Measurements from ENCODE around the gene FAH. TPM values are rescaled to one million over a fixed set of nuclear protein-coding genes. Genes with fewer than 3 reads are reported as not detected.

The FAH gene
- total and polyA plus RNA-seq, 10 of the 15 experiments (the other 5 are each of a cell fraction or from before 2014, with no cell fraction given): 36.3 to 121 (median 62.0) TPM

GRCh38 chr15:80141916-80142598 lies 10.7 kb upstream of the FAH start (continued):
- no peak for TF ChIP-seq SPI1 (IDR thresholded peaks at IDR 0.05; ENCODE audit: borderline replicate concordance, insufficient read depth, low read depth, low read length)
- no peak for TF ChIP-seq PML (IDR thresholded peaks at IDR 0.05; ENCODE audit: low read length)
- no peak for TF ChIP-seq BMI1 (IDR thresholded peaks at IDR 0.05; ENCODE audit: borderline replicate concordance)

GRCh38 chr15:80142646-80143045 lies 10.2 kb upstream of the FAH start:
- Histone ChIP-seq H3K9me3 (replicated peaks; ENCODE audit: control insufficient read depth, insufficient read depth, low read length) (no peaks in the 10 kb centered on the region), H4K20me1 (ENCODE audit: control insufficient read depth, insufficient read depth) (no peaks in the 10 kb centered on the region), H3K27ac (ENCODE audit: control insufficient read depth, insufficient read depth) (no peak overlapping the region), H3K4me2 (ENCODE audit: control insufficient read depth, insufficient read depth) (no peak overlapping the region), H3K4me3 (no peak overlapping the region), H2AFZ (ENCODE audit: control insufficient read depth, low read depth, low read length) (no peak overlapping the region), H3K36me3 (ENCODE audit: control insufficient read depth in 2 of 2, insufficient read depth in 2 of 2, low read length in 1 of 2) (no peaks in the 10 kb centered on the region), H3K79me2 (ENCODE audit: control insufficient read depth, insufficient read depth, low read length) (no peaks in the 10 kb centered on the region), H3K4me1 (ENCODE audit: control insufficient read depth, insufficient read depth, low read length) (no peaks in the 10 kb centered on the region), H3K27me3 (replicated peaks in 1 of 2; ENCODE audit: control insufficient read depth in 2 of 2, insufficient read depth in 2 of 2, low read length in 1 of 2) (no peaks in the 10 kb centered on the region), H3K9ac (ENCODE audit: control insufficient read depth, insufficient read depth, low read length) (no peak overlapping the region)
- CTCF ChIA-PET: interaction anchor here (0.6 kb wide), 1 partner anchor 335 kb away, joined by 3 read pairs; no protein-coding TSS in a partner anchor
- SMC1A ChIA-PET (ENCODE audit: uncharacterized antibody, unreplicated experiment): interaction anchor here (2.2 kb wide), 1 partner anchor 12 kb away, joined by 5 read pairs; no protein-coding TSS in a partner anchor
- intact Hi-C loops (cut with micrococcal nuclease; ENCODE audit: unreplicated experiment): no loop called here
- POLR2A ChIA-PET: no interaction called here
- FAIRE-seq (no peak), DNase-seq (ENCODE audit: low read depth, low spot score) (no peak), ATAC-seq (no peak)
- 89% methylated on average over 5 of the region's 5 CpGs for WGBS (ENCODE audit: insufficient coverage, insufficient replicate concordance, low lambda C conversion rate, missing lambda C conversion rate)
- no TSS peak for BruUV-seq (replicated peaks)
- RAD21 ChIA-PET (ENCODE audit: unreplicated experiment): no interaction called here
- in situ Hi-C loops (cut with MboI): no loop called here
- no peak for TF ChIP-seq ZZZ3 (IDR thresholded peaks at IDR 0.05; ENCODE audit: control insufficient read depth, insufficient read length, low read depth)
- TF ChIP-seq CHD4 (IDR thresholded peaks at IDR 0.05): no peak
- TF ChIP-seq PBX3 (IDR thresholded peaks at IDR 0.05; ENCODE audit: insufficient replicate concordance, low read depth, low read length): no peak
- no peak for TF ChIP-seq PAX5 (IDR thresholded peaks at IDR 0.05; ENCODE audit: borderline replicate concordance, low read depth, low read length)
- no peak for TF ChIP-seq HSF1 (IDR thresholded peaks at IDR 0.05; ENCODE audit: low read depth, low read length)
- TF ChIP-seq ZNF24 (IDR thresholded peaks at IDR 0.05): no peak
- TF ChIP-seq TBL1XR1 (IDR thresholded peaks at IDR 0.05; ENCODE audit: low read depth, low read length): no peak
- TF ChIP-seq SRF (IDR thresholded peaks at IDR 0.05; ENCODE audit: low read depth in 2 of 2, low read length in 2 of 2): no peak
- TF ChIP-seq ZNF207 (IDR thresholded peaks at IDR 0.05; ENCODE audit: borderline replicate concordance): no peak
- TF ChIP-seq RUNX3 (IDR thresholded peaks at IDR 0.05; ENCODE audit: low read length): no peak
- no peak for TF ChIP-seq IKZF1 (conservative IDR thresholded peaks at IDR 0.05)
- no peak for TF ChIP-seq CTCF (IDR thresholded peaks at IDR 0.05 in 2 of 3, conservative IDR thresholded peaks at IDR 0.05 in 1 of 3; ENCODE audit: control insufficient read depth in 2 of 3, extremely low read depth in 1 of 3, insufficient read depth in 1 of 3, low read depth in 3 of 3, low read length in 3 of 3)
- TF ChIP-seq SMARCA5 (IDR thresholded peaks at IDR 0.05): no peak
- TF ChIP-seq PKNOX1 (IDR thresholded peaks at IDR 0.05): no peak
